ENCODE data around the gene VWA1.
"Not testable (repeated sequence)": the region's sequence is repeated elsewhere in the genome, so short reads cannot be mapped to it uniquely, and the experiment has no call there.

The VWA1 gene

DNA sequence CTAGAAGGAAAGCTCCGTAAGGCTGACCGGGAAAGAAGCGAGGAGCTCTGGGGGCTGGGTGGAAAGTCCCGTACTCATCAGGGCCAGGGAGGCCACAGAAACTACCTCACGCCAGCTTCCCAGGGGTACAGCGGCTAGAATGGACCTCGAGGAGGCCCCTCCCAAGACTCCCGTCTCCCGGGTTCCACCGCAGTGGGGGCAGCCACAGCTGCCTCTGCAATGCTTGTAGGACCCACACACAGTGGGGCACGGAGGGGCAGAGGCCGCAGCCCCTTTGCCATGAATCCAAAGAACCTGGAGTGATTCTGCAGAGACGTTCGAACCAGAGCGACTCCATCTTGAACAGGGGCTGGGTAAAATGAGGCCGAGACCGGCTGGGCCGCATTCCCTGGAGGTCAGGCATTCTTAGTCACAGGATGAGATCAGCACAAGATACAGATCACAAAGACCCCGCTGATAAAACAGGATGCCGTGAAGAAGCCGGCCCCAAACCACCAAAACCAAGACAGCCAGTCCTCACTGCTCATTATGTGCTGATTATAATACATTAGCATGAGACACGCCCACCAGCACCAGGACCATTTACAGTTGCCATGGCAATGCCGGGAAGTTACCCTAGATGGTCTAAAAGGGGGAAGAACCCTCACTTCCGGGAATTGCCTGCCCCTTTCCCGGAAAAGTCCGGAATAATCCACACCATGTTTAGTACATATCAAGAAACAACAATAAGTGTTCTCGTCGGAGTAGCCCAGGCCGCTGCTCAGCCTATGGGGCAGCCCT lies 12.8 kb upstream of the VWA1 start:
- no peak for DNase-seq (ENCODE audit: low read depth, low spot score)

DNA sequence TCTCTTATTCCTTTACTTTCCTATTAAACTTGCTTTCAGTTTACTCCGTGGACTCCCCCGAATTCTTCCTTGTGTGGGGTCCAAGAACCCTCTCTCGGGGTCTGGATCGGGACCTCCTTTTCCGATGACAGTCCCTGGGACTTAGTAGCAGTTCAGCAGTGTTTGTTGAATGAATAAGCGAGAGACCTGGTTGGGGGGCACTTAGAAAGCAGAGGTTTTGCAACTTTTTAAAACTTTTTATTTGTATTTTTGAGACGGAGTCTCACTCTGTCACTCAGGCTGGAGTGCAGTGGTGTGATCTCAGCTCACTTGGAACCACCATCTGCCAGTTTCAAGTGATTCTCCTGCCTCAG lies 12.3 kb upstream of the VWA1 start:
- DNase-seq (ENCODE audit: low read depth, low spot score): no peak

DNA sequence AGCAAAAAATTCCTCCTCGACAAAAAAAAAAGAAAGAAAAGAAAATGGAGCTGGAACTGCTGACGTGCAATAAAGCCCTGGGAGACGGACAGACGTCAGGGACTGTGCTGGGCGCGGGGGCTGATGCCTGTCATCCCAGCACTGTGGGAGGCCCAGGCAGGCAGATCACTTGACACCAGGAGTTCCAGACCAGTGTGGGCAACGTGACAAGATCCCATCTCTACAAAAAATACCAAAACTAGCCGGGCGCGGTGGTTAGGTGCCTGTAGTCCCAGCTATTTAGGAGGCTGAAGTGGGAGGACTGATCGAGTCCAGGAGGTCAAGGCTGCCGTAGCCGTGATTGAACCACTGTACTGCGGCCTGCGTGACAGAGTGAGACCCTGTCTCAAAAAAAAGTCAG lies 10.8 kb upstream of the VWA1 start:
- no peak for DNase-seq (ENCODE audit: low read depth, low spot score)

DNA sequence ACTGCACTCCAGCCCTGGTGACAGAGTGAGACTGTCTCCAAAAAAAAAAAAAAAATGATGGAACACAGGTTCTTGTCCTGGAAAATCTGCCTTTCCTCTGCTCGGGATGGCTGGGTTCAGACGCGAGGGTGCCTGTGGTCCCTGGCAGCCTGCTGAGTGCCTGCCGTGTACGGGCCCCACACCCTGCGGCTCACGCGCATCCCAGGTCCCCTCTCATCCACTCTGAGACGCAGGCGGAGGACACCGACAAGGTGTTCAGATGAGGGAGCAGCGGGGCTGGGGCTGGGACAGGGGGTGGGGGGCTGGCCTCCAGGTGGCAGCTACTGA lies 10.1 kb upstream of the VWA1 start:
- DNase-seq (ENCODE audit: low read depth, low spot score): no peak

DNA sequence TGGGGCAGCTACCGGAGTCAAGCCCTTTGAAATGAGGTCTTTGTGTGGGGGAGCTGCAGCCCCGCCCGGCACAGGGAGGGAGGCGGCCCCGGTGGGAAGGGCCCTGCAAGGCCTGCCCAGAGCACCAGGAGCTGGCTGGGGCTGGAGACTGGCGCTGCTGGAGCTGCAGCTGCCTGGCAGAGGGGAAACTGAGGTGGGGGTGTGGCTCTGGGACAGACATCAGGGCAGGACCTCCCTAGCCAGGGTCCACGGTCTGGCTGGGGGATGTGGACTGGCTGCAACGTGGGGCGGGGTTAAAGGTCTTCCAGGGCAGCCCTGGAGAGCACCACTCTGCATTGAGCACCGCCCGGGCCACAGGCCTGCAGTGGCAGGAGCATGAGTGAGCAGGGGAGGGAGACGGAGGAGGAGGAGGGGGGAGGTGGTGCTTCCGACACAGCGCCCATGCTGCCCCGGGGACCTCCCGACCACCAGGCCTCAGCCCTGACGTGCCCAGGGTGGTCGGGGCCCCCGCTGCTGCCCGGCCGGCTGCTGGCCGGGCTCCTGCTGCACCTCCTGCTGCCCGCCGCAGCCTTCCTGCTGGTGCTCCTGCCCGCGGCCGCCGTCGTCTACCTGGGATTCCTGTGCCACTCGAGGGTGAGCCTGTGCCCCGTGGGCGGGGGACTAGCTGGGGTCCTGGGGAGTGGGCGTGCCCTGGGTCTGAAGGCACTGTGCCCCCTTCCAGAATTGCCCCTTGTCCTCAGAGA lies 9.6 kb upstream of the VWA1 start:
- DNase-seq (ENCODE audit: low read depth, low spot score): no peak

DNA sequence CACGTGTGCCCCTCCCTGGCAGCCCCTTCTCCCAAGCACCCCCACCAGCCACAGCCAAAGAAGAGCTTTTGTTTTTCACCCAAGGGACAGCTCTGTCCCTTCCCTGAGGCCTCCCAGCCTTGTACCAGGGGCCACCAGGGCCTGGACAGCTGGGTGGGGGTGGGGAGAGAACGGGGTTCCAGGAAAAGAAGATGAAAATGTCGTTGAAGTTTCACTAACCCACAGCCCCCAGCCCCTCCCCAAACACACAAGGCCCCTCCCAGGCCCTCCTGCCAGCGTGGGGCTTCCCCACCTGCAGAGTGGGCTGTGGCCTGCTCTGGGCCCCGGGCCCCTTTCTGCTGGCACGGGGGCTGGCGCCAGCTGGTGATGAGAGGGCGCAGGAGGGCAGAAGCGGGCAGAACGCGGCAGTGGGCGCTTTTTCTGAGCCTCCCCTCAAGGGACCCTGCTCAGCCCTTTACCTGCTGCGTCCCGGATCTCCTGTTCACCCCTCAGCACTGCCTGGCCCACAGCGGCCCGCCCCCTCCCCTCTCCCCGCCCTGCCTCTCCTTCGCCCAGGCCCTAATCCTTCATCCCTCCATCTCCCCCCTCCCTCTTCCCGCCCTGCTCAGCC lies 8.9 kb upstream of the VWA1 start:
- no peak for DNase-seq (ENCODE audit: low read depth, low spot score)

DNA sequence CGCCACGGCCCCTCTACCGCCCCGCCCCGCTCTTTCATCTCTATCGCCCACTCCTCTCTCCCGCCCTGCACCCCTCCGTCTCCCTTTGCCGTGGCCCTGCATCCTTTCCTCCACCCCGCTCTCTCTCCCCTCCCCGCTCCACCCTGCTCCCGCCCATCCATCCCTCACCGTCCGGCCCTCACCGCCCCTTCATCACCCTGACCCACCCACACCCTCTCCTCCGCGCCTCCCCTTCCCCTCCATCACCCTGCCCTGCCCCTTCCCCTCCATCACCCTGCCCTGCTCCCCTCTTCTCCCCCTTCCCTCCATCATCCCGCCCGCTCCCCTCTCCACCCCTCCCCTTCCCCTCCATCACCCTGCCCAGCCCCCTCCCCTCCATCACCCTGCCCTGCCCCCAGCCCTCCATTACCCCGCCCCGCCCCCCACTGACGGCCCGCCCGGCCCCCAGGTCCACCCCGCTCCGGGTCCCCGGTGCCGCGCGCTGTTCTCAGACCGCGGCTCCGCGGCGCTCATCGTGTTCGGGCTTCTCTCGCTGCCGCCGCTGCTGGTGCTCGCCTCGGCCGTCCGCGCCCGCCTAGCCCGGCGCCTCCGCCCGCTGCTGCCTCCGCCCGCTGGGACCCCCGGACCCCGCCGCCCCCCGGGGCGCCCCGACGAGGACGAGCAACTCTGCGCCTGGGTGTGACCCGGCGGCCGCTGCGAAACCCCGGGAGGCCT lies 8.2 kb upstream of the VWA1 start:
- DNase-seq (ENCODE audit: low read depth, low spot score): no peak

DNA sequence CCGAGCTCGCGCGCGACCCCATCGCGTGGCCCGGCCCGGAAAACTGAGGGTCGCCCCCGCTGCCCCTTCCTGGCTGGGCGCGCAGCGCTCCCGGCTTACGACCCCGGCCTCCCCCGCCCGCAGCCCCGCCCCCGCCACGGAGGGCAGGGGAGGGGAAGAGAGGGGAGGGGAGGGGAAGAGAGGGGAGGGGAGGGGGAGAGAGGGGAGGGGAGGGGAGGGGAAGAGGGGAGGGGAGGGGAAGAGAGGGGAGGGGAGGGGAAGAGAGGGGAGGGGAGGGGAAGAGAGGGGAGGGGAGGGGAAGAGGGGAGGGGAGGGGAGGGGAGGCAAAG lies 7.7 kb upstream of the VWA1 start:
- no peak for DNase-seq (ENCODE audit: low read depth, low spot score)

DNA sequence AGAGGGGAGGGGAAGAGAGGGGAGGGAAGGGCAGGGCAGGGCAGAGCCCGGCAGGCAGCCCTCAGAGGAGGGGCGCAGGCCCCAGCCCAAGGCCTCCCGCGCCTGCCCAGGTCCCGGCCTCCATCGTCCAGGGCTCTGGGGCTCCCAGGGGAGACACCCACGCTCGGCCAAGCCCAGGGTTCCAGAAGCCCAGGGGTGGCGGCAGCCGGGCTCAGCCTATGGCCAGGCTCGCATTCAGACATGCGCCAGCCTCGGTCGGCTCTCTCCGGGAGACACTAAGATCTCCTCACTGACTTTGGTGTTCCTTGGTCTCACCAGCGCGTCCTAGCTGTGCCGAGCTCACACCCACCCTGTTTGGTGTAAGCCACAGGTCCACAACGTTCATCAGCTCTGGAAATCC lies 7.3 kb upstream of the VWA1 start:
- DNase-seq (ENCODE audit: low read depth, low spot score): no peak

DNA sequence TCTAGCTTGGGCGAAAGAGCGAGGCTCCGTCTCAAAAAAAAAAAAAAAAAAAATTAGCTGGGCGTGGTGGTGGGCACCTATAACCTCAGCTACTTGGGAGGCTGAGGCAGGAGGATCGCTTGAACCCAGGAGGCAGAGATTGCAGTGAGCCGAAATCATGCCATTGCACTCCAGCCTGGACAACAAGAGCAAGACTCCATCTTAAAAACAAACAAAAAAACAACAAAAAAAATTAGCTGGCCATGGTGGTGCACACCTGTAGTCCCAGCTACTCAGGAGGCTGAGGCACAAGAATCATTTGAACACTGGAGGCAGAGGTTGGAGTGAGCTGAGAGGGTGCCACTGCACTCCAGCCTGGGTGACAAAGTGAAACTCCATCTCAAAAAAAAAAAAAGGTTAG lies 6.5 kb upstream of the VWA1 start:
- not testable (repeated sequence) for DNase-seq (ENCODE audit: low read depth, low spot score)

DNA sequence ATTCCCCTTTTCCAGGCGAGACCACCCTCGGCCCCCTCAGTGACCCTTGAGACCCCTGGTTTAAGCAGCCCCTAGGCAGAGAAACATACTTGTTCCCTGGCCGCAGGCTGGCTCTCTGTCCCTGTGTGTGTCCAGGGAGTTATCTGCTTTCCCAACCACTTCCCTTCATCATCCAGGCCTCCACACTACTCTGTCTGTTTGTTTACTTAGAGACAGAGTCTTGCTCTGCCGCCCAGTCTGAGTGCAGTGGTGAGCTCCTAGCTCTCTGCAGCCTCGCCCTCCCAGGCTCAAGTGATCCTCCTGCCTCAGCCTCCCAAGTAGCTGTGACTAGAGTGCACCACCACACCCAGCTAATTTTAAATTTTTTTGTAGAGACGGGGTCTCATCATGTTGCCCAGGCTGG lies 5.8 kb upstream of the VWA1 start:
- DNase-seq (ENCODE audit: low read depth, low spot score): no peak

DNA sequence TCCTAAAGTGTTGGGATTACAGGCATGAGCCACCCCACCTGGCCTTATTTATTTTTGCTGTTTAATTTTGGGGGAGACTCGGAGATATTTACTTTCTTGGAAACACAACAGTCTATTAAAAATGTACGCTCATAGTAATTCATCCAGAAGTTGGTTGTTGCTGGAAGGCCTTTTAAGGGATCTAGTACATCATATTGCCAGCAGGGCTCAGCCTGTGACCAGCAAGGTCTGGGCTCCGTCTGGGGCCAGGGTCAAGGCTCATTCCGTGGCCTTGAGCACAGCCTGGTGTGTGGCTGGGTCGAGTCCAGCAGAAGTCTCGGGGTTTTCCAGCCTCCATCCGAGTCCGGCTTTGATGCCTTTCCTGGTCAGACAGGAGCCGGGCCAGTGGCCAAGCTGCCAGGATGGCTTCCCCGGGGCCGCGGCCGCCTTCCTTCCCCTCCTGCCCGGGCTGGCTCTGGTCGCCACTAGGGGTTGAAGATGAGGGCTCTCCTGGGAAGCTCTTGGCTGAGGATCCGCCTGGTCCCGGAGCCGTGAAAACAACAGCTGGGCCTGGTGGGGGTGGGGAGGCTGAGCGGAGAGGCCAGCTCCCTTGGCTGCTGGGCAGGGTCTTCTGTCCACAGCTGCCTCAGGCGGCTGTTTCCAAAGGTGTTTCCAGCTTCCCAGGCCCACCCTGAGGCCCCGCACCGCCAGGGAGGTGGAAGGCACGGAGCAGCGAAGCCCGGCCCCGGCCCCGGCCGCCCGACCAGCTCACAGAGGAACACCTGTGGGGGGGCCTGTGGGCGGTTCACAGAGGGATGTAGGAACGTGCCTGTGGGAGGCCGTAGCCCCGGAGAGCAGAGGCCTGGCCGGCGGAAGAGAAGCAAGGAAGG lies 5.1 kb upstream of the VWA1 start:
- DNase-seq (ENCODE audit: low read depth, low spot score): peak; percentile 54

DNA sequence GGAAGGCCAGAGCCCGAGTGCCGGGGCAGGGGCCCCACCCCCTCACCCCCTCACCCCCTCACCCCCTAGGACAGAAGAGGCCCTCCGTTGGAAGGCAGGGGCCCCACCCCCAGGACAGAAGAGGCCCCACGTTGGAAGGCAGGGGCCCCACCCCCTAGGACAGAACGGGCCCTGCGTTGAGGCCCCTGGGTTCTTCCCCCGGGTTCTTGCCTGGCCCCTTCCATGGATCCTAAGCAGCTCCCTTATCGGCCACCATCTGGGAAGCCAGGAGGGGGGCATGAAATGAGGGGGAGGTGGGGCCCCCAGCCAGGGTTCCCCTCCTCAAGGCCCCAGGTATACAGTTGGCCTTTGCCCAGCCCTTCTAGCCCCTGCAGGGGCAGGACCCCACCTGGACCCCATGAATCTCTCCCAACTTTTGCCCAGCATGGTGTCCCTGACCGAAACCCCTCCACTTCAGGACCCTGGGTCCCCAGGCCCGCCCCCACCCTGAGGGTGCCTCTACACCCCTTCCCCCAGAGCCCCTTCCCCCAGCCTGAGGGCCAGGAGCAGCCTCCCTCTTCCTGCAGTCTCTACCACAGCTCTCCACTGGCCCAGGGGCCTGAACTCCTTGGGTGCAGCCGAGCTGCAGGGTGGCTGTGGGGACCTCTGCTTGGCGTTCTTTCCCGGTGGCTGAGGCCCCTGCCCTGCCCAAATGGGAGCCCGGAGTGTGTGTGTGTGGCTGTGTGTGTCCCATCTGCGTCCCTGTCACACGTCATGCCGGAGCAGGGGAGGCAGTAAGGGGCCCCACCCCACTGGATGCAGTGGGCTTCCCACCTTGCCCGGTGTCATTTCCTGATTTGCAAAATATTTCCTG lies 4.3 kb upstream of the VWA1 start:
- DNase-seq (ENCODE audit: low read depth, low spot score): no peak

DNA sequence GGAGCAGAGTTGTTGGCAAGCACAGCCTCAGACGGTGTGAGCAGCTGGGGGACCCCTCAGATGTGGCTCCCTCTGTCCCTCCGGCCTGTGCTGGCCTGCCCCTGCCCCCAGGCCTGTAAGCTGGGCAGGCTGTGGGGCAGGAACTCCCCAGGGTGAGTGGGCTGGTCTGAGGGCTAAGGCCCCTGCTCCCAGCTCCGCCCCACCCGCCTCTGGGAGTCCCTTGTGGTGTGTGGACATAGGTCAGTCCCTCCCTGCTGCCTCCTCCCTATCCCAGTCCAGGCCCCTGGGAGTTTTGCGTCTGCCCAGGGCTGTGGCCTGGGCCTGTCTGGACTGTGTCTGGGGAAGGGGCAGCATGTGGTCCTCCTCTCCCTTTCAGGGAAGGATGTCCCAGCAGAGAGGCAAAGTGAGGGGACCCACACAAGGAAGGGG lies 3.6 kb upstream of the VWA1 start:
- DNase-seq (ENCODE audit: low read depth, low spot score): no peak

DNA sequence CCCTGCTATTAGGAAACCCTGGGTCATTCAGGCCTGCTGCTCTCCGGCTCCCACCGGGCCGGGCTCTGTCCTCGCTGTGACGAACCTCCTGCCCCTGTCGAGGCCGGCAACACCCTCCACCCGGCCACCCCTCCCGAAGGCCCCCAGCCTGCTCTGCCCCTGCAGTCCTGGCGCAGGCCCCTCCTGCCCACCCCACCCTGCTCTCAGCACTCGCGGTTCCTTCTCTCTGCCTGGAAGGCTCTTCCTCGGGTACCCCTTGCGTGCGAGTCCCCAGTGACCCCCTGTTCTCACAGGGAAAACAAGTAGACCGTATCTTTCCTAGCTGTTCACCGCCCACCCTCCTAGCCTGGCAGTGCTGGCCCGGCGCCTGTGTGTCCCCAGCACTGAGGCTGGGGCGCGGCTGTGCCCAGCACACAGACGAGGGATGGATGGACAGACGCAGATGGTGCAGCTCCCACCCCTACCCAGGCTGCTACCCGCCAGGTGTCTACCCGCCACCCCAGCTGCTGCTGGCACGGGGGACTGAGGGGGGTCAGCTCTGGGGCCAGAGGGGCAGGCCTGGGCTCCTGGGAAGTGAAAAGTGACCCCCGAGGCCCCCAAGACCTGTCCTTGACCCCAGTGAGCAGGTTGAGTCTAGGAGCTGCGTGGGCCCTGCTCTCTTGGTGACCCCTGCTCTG lies 3.1 kb upstream of the VWA1 start:
- no peak for DNase-seq (ENCODE audit: low read depth, low spot score)

DNA sequence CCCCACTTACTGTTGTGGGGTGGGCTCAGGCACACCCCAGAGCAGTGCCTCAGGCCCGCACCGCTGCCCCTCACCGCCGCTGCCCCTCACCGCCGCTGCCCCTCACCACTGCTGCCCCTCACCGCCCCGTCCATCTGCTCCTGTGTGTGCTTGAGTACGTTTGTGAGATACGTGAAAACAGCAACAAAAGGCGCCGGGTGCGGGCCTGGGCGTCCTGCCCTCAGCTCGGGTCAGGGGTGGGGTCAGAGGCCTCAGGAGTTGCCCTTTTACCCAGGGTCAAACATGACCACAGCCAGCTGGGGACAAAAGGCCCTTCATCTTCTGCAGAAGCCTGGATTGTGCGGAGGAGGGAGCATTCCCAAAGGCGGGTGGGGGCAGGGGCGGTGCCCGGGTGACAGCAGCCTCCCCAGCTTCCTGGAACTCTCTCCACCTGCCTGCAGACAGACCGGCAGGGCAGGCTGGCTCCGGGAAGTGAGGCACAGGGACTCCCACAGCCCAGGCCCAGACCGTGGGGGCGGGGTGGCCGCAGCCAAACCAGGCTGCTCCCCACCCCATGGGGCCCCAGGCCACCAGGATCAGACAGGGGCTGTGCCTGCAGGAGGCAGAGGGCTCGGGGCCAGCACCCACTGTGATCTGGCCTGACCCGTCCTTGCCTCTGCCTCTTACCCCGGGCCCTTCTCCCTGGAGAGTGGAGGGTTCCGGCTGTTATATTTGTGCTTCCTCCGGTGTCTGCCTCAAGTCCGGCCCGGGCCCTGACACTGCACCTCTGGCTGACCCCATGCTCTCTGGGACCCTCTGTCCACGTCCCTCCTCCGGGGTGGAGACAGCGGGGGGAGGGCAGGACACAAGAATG lies 2.3 kb upstream of the VWA1 start:
- DNase-seq (ENCODE audit: low read depth, low spot score): no peak

DNA sequence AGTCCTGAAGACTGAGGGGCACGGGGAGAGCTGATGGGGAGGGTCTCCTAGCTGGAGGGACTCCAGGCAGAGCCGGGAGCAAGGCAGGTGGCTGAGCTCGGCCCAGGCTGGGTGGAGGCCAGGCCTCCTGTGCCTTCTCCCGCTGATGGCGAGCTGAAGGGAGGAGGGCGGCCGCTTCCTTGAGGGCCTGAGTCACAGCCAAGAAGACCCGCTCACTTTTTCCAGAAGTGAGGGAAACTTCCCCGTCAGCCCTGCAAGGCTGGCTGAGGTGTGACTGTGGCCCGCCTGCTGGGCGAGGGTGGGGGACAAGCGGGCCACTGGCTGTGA lies 1.7 kb upstream of the VWA1 start:
- DNase-seq (ENCODE audit: low read depth, low spot score): peak; percentile 37

DNA sequence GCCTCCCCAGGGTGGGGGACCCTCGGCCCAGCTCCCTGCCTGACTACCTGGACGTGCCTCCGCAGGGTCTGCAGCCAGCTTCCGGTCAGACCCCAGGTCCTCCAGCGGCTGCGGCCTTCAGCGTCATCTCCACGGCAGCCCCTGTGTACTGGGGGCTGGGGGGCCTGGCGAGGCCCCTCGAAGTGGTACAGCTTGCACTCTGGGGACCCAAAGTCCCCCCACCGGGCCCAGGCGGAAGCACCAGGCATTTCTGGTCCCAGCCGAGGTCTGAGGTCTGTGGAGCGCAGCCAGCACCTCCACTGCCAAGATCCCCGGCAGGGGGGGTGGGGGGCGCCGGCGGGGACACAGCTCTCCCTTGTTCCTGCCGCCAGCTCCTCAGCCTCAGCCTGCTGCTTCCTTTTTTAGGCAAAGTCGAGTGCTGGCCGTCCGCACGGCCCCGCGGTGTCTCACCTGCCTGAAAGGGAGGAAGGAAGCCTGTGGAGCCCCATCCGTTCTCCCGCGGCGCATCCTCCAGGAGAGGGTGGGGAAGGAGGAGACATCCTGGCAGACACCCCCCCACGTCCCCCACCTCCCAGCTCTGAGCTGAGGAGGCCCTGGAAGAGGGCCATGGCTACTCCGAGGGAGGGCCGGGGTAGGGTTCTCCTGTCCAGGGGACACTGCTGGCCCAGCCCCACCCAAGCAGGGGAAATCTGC lies 1.2 kb upstream of the VWA1 start:
- DNase-seq (ENCODE audit: low read depth, low spot score): no peak

DNA sequence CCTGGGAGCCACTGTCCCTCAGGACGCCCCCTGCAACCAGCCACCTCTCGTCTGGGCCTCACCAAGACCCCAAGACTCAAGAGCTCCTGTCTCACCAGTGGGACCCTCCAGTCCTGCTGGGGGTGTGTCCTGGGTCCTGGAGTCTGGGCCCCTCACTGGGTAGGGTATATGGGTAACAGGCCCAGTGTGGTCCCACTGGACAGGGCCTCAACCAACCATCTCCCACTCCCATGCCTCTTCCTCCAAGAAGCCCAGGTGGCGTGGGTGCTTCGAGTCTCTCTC lies 725 bp upstream of the VWA1 start:
- DNase-seq (ENCODE audit: low read depth, low spot score): no peak
